Activated CD4-positive, alpha-beta T cell treated with anti-CD3 and anti-CD28 coated beads, Interleukin-10, Interleukin-2, amounts not matched to agents 100 ng/mL and 50 ng/mL, durations not matched to agents 16 hours and 8 hours (primary cell): Measurements from ENCODE around the gene PTPRN2.

ENCODE experiments used
- DNase-seq: peaks from one replicate; pipeline ENCODE4 v3.0.0-alpha.2; 2020

Gene PTPRN2

DNA sequence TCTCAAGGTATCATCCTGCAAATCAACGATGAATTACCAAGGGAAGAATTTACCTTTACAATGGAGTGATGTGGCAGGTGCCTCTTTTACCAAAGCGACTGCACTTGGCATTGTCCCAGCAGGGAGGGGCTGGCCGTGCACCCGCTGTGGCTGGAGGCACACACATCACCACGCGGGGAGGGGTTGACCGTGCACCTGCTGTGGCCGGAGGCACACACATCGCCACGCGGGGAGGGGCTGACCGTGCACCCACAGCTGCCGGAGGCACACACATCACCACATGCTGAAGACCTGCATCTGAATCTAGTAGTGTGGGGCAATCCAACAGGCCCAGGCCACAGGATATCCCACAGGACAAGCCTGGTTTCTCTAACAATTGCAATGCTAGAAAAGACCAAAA is 757.3 kb downstream of the PTPRN2 start:
- DNase-seq: no peak

DNA sequence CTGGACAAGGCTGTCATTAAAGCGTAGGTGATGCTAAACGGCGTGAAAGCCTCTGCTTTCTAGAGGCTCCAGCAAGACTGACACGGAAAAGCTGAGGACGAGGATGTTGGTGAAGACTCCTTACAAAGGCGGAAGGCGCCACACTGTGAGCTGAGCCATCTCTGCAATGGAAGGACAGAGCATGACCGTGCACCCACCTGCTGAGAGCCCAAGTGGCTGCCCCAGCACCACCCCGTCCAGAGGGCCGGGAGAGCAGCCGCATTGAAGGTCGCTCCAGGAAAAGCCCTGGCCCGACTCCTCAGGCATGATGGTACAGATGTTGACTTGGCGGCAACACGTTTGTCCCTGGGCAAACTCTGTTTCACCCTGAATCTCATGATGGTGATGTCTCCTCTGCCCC is 758.1 kb downstream of the PTPRN2 start:
- DNase-seq: no peak

DNA sequence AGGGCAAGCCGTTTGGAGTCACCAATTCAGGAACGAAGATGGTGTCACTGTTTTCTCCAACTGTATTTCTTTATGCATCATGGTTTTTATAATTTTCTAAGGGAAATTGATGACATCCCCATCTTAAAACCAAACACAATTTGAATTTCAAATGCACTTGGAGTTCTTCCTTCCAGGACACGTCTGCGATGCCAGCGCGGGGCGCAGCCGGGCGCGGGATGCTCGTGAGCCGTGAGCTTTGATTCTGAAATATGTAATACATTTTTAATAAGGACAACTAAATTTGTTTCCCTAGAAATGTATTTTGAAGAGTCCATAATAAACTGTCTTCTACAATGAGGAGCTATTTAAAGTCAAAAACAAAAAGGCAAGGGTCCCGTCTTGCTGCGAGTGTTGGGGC is 758.7 kb downstream of the PTPRN2 start:
- DNase-seq: no peak

DNA sequence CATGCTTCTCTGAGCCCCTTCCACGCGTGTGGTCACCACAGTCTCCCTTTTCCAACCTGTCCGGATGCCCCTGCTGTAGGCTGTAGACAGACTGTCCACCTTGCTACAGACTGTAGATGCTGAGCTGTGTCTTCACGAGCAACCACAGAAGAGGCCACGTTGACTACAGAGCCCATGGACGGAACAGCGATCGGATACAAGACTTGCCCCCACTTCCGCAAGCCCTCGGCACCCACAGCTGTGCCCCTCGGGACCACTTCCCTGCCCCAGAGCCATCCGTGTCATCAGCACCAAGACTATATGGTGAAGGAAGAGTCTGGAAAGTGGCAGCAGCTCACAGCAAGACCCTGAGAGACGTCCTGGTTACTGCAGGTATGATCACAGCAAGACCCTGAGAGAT is 759.4 kb downstream of the PTPRN2 start:
- no peak for DNase-seq

DNA sequence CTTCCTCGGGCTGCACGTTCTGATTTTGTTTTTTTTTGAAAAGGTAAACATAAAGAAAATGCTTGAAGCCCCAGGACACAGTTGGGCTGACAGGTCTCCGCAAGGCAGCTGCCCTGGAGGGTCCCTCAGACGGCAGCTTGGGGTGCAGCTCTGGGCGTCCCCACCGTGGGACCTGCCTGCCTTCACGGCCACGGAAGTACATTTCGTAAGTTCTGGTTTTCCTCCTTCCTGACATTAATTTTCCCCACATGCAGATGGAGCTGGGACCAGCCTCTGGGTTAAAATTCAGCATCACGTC is 759.8 kb downstream of the PTPRN2 start:
- no peak for DNase-seq

DNA sequence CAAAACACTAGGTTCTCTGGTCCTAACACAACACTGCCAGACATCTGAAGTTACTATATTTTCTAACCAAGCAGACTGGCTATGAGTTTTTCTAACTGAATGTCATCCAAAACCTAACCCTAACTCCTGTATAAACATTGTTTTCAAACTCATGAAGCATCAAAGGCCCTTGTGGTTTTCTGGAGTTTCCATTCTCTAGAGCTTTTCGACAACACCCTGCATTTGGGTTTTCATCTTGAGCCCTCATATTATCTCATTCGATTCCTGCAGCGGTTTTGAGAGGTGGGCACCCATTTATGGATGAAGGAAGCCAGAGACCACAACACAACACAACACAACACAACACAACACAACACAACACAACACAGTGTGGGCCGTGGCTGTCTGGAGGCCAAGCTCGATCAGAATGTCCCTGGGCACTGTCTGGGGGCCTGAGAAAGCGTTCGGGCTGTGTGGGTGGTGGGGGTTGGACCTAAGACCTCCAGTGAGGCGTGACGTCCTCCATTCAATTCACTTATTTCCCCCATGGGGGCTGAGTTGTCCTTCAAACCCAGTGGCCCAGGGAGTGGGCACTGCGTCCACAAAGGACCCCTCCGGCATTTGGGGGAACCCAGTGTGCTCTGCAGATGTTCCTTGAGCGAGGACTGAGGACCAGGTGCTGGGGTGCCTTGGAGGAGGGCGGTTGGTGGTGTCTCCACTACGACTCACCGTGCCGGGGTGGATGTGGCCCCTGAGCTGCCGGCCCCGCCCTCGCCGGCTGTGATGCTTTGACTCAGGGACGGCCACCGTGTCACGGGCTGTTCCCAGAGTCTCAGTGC is 760.4 kb downstream of the PTPRN2 start:
- DNase-seq: no peak

DNA sequence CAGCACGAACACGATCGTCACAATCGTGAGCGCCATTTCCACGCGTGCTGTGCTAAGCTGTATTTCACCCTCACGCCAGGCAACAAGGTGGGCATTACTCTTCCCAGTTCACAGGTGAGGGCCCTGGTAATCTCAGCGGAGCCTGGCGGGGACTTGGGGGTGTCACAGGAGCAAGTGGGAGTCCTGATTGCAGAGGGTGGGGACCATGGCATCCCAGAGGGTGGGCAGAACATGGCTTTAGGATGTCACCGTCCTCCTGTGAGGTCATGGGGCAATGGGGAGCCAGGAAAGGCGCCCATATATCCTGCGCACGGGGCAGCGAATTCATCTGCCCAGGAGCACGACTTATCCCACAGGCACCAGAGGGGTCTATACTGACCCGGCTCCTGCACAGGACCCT is 761.1 kb downstream of the PTPRN2 start:
- no peak for DNase-seq

DNA sequence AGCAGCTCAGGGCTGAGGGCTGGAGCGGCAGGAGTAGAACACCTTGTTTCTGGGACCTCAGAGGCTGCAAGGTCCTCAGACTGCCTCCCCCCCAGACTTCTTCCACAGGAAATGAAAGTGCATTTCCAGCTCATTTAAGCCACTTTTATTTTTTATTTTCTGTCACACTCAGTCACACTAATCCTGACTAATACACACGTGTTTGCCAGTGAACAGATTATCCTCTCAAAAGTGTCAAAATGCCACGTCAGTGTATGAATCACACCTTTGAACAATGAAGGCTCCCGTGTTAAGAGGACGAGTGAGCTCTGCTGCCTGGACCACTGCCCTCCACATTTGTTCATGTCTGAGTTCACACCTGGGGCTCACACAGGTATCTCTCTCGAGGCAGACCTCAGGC is 762.3 kb downstream of the PTPRN2 start:
- peak; percentile 18 for DNase-seq

DNA sequence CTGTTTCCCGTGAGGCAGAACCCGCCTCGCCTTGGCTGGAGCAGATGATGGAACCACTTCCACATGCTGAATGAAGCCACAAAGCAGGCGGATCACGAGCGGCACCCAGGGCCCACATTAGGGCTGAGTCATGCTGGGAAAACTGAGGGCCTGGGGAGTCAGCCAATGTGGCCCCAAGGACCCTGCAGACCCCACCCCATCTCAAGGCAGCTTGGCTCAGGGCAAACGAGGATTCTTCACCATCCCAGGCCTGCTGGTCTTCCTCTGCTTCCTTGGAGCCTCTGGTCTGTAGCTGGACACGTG is 762.9 kb downstream of the PTPRN2 start:
- no peak for DNase-seq

DNA sequence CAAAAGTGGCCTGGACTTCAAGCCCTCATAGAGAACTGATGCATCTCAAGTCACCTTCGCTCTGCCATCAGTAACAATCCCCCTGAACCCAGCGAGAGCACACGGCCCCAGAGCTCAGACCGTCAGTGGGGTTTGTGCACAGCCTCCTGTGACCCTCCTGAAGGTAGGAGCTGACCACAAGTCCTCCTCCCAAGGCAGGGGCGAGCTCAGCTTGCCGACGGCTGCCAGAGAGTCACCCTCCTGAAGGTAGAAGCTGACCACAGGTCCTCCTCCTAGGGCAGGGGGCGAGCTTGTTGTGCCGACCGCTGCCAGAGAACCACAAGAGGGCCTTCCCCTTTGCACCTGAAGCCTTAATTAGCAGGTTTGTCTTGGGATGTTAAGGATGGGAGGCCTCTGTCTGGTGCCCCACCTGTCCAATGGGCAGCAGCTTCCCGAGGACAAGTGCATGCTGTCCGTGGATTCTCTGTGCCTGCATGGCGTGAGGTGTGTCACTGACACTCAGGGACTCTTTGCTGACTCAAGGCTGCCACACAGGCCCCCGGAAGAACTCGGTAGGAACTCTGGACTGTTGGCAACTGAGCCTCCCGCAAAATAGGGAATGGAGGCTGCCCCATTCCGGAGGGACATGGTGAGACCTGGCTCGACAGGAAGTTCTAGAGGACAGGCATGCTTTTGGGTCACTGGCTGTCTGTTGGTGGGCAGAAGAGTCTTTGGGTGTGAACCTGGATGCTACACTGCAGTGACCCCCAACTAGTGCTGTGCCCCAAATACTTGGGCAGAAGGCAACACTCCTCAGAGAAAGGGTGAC is 763.4 kb downstream of the PTPRN2 start:
- DNase-seq: no peak

DNA sequence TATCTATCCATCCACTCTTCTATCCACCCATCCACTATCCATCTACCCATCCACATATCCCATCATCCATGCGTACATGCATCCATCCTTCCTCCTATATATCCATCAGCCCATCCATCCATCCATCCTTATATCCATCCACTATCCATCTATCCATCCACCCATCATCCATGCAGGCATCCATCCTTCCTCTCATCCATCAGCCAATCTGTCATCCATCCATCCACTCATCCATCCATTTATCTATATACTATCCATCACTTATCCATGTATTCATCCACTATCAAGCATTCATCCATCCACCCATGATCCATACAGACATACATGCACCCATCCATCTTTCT is 765.0 kb downstream of the PTPRN2 start:
- no peak for DNase-seq

DNA sequence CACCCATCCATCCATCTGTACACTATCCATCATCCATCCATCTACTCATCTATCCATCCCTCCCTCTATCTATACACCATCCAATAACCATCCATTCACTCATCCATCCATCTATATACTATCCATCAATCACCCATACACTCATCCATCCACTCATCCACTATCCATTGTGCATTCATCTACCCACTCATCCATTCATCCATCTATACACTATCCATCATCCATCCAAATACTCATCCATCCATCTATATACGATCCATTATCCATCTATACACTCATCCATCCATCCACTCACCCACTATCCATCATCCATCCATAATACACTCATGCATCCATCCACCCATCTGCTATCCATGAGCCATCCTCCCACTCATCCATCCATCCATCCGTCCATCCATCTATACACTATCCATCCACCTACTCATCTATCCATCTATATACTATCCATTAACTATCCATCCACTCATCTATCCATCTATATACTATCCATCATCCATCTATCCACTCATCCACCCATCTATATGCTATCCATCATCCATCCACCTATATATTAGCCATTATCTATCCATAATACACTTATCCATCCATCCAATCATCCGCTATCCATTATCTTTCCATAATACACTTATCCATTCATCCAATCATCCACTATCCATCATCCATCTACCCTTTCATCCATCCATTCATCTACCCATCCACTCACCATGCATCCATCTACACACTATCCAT is 765.5 kb downstream of the PTPRN2 start:
- DNase-seq: no peak

DNA sequence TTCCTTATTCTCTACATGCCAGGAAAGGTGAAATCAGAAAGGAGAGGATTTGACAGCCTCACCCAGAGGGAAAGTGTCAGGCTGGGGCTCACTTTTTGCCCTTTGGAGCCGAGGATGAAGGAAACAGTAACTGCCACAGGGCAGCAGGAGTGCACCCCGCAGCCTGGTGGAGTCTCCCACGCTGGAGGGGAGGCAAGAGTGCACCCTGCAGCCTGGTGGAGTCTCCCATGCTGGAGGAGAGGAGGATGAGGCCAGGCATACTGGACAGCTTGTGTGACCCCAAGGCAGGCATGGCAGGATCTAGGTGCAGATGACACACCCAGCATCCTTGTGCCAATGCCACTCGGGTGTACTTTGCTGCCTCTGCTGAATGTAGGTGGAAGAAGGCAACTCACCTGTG is 766.8 kb downstream of the PTPRN2 start:
- no peak for DNase-seq

DNA sequence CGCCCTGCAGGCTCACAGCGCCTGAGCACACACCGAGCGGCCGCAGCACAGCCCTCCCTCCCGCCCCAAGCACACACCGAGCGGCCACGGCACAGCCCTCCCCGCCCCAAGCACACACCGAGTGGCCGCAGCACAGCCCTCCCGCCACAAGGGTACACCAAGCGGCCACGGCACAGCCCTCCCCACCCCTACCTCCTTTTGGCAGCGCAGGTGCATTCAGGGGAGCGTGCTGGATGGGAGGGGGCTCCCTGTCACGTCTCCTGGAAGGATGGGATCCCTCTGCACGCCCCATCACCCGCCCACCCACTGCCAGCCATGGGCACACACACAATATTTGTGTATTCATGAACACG is 768.2 kb downstream of the PTPRN2 start:
- no peak for DNase-seq

DNA sequence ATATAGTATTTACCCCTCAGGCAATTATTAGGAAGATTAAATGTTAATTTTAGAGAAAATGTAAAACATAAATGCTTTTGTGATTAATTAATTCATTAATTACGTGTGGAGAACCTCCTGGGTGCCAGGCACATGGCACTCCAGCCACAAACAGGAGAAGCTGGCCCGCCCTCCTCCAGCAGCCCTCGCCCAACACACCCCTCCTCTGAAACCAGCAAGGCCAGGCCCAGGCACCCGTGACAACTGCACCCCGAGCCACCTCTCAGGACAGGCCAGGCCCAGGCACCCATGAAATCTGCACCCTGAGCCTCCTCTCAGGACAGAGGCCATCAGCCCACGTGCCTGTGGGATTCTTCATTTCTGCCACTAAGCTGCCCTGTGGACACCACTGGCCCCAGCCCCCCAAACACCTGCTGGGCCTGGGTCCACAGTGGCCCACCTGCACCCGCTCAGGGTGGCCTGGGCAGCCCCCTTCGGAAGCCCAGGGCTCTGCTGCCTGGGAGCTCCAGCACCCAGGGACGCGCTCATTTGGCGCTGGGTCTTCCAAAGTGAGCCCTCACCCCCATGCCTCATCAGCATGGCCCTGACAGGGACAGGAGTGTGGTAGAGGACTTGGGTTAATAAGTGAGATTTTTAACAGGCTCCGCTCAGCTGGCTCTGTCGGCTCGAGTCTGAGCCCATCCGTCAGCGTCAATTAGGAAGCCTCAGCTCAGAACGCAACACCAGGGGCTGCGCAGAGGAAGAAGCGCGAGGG is 768.7 kb downstream of the PTPRN2 start:
- no peak for DNase-seq

DNA sequence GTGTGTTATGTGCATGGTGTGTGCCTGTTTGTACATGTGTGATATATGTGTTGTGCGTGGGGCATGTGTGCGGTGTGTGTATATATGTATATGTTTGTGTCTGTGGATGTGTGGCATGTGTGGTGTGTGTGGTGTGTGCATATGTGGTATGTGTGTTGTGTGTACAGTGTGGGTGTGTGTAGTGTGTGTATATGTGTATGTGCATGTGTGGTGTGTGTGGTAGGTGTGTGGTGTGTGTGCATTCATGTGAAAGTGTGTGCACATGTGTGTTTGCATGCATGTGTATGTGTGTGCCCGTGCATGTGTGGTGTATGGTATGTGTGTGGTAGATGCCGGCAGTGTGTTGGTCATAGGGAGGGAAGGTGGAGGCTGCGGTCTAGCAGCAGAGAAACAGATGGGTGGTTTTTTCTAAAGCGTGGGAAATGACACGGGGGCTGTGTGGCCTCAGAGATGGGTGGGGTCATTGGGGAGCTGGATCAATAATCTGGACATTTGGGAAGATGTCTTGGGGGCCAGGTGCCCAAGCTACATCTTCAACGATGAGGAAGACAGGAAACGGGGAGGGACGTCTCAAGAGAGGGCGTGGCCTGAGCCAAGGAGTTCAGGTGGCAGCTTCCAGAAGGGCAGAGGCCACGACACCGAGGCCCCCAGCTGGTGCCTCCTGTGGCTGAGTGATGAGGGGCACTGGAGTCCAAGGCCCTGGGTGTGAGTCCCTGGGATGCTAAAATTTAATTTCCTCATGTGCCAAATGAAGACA is 769.5 kb downstream of the PTPRN2 start:
- DNase-seq: no peak

DNA sequence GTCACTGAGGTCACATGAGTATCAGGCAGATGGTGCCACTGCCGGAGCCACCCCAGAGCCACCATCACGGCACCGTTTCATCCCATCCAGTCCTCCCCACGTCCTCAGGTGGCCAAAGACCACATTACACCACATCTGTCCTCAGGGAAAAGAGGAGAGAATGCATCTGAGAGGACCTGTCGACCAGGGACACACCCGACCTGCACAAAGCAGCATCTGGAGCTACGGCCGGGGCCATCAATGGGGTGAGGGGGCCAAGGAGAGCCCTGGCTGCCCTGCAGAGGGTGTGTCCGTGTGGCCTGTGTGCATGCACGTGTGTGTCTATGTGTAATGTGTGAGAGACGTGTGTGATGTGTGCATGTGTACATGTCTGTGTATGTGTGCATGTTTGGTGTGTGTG is 770.2 kb downstream of the PTPRN2 start:
- DNase-seq: no peak

DNA sequence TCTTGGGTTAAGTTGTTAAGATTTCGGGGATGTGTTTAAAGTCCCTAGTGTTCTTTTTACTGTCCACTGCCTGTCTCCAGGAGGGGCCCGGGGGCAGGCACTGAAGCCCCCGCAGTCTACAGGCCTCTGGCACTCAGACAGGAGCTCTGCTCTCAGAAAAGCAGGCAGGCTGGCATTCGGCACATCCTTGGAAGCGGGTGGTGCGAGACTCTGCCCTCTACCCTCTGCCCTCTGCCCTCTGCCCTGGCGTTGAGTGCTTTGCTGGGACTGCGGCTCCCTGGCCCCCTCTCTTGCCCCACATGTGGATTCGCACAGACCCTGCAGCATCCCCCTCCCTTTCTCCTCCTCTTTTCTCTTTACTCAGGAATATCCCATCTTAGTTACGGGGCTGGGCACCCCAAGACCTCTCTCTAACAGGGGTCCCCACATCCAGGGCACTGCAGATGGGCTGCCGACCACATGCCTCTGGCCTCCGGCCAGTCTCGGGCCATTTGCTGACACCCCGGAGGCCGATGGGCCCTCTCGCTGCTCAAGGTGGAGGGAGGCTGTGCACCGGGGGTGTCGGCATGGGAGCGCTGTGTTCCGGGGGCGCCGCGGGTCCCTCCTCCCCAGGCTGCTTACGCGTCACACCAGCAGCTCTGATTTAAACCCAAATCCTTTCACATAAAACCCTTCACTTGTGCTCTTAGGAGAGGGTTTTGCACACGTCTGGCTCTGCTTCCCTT is 770.9 kb downstream of the PTPRN2 start:
- no peak for DNase-seq

DNA sequence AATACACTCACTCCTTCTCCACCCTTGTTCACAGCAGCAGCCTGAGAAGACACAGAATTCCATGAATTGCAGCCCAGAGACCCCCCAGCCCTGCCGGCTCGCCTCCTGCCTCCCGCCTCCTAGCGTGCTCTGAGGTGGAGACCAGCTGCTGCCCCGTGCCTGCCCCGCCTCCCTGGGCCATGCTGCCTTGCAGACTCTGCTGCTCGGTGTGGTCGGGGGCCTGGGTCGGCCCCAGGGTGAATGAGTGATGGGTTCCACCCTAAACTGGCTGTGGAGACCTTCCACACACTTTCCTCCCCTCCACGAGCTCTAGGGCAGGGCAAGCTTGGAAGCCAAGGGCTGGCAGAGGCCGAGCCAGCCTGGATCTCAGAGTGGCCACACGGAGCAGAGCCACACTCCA is 771.5 kb downstream of the PTPRN2 start:
- DNase-seq: no peak

DNA sequence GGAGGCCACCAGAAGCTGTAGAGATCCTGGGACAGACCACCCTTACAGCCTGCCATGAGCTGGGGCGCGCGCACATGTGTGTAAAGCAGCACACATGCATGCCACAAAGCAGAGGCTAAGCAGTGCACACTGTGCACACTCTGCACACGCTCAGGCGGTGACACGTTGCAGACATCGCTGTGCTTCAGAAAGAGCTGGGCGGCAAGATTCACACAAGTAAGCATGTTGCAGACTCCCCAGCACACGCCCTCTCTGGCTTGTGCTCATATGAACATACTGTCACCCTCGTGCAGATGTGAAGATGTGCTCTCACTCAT is 772.0 kb downstream of the PTPRN2 start:
- DNase-seq: no peak

DNA sequence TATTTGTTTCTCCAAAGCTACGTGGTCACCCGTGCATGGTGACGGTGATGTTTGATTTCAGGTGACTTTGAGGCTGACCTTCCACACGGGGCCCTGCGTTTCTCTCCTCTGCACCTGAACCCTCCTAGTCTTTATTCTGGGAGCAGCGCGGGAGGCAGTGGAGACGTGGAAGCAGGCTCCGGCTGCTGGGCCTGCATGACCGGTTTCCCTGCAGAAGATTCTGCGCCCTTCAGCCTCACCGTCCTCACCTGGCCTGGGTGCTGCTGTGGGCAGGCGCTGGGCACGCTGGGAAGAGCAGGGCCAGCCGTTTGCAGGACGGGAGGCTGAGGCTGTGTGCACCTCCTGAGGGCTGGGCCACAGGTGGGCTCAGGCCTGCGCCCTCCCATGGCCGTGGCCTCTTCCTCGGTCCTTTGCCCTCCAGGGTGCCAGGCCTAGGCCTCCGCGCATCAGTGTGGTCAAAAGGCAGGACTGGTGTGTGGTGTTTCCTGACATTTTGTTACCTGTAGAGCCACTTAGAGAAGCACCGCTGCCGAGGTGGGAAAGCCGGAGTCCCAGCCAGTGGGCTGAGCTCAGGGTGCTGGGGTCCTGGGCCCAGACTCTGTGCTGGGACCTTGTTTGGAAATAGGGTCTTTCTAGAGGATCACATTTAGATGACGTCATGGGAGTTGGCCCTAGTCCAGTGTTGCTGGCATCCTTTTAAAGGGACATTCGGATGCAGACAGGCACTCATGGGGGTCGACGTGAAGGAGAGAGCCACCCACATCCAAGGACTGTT is 772.5 kb downstream of the PTPRN2 start:
- no peak for DNase-seq
